ENCODE measurements around the gene PHC2.

GRCh38 chr1:33282791-33283190 lies 148.1 kb downstream of the PHC2 start:
- TF ChIP-seq POLR2AphosphoS5 (IDR thresholded peaks at IDR 0.05) (no peak), CTCF (IDR thresholded peaks at IDR 0.05) (no peak), POLR2A (IDR thresholded peaks at IDR 0.05) (no peak)
